ENCODE data around the gene MRI1. TPM values are rescaled to one million over a fixed set of nuclear protein-coding genes. Genes with fewer than 3 reads are reported as not detected.

Gene MRI1
- total RNA-seq, 4 donors from 2014 or later = 63.0 to 304 (median 99.2) TPM

DNA sequence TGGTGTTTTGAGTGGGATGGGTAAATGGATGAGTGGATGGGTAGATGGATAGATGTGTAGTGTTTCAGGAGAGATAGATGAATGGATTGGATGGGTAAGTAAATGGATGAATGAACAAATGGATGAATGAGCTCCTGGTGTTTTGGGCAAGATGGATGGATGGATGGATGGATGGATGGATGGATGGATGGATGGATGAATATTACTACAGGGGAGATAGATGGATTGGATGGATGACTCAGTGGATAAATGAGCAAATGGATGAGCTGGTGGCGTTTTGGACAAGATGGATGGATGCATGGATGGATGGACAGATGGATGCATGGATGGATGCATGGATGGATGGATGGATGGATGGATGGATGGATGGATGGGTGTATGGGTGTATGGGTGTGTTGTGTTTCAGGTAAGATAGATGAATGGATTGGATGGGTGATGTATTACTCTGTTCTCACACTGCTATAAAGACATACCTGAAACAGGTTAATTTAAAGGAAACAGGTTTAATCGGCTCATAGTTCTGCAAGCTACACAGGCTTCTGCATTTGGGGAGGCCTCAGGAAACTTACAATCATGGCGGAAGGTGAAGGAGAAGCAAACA lies 43.2 kb downstream of the MRI1 start:
- intact Hi-C loops (cut with DNase I; ENCODE audit: low total_unique reads) = no loop called here
- Histone ChIP-seq H3K4me1 (no peaks in the 10 kb centered on the region), H3K36me3 (peaks cover 0 to 9% (median 0%) of the 10 kb centered on the region in 4 donors), H3K27me3 (no peaks in the 10 kb centered on the region), H3K9me3 (no peaks in the 10 kb centered on the region), H3K27ac (no peak overlapping the region), H3K4me3 (no peak overlapping the region)
- 83 to 96% methylated on average over 2 to 3 of the region's 3 CpGs for WGBS, 2 donors (ENCODE audit: low coverage in 1 of 2)
- in situ Hi-C loops (cut with MboI; ENCODE audit: low pct_ligation_motif_present in 1 of 4, low pct_unique_long_range_greater_than_20kb in 1 of 4, low sequenced_read_pairs in 3 of 4) = no loop called here
- TF ChIP-seq POLR2AphosphoS5 (IDR thresholded peaks at IDR 0.05) = no peak
- no peak for TF ChIP-seq POLR2A (IDR thresholded peaks at IDR 0.05)
- no peak for TF ChIP-seq EP300 (IDR thresholded peaks at IDR 0.05; ENCODE audit: low read depth)
- TF ChIP-seq, protein P1, sequence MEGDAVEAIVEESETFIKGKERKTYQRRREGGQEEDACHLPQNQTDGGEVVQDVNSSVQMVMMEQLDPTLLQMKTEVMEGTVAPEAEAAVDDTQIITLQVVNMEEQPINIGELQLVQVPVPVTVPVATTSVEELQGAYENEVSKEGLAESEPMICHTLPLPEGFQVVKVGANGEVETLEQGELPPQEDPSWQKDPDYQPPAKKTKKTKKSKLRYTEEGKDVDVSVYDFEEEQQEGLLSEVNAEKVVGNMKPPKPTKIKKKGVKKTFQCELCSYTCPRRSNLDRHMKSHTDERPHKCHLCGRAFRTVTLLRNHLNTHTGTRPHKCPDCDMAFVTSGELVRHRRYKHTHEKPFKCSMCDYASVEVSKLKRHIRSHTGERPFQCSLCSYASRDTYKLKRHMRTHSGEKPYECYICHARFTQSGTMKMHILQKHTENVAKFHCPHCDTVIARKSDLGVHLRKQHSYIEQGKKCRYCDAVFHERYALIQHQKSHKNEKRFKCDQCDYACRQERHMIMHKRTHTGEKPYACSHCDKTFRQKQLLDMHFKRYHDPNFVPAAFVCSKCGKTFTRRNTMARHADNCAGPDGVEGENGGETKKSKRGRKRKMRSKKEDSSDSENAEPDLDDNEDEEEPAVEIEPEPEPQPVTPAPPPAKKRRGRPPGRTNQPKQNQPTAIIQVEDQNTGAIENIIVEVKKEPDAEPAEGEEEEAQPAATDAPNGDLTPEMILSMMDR (IDR thresholded peaks at IDR 0.05) = no peak
- DNase-seq = no peak

DNA sequence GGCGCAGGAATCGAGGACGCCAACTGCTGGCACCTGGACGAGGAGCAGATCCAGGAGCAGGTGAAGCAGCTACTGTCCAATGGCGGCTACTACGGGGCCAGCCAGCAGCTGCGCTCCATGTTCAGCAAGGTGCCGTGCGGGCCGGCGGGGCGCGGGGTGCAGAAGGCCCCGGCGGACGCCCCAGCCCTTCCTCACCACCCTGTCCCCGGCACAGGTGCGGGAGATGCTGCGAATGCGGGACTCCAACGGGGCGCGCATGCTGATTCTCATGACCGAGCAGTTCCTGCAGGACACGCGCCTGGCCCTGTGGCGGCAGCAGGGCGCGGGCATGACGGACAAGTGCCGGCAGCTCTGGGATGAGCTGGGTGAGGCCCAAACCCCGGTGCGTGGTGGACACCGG lies 44.5 kb downstream of the MRI1 start:
- DNase-seq = no peak
- Histone ChIP-seq H3K27ac (no peak overlapping the region), H3K36me3 (peaks cover 0 to 9% (median 0%) of the 10 kb centered on the region in 4 donors), H3K4me3 (no peak overlapping the region), H3K9me3 (no peaks in the 10 kb centered on the region), H3K27me3 (no peaks in the 10 kb centered on the region), H3K4me1 (no peaks in the 10 kb centered on the region)
- in situ Hi-C loops (cut with MboI; ENCODE audit: low pct_ligation_motif_present in 1 of 4, low pct_unique_long_range_greater_than_20kb in 1 of 4, low sequenced_read_pairs in 3 of 4) (no loop called here), intact Hi-C loops (cut with DNase I; ENCODE audit: low total_unique reads) (no loop called here)
- TF ChIP-seq POLR2A (IDR thresholded peaks at IDR 0.05) (no peak), EP300 (IDR thresholded peaks at IDR 0.05; ENCODE audit: low read depth) (no peak)
- 99% methylated on average over 27 of the region's 34 CpGs; no CpG with 5 or more reads in 1 of the 2 donors for WGBS, 2 donors (ENCODE audit: low coverage in 1 of 2)

DNA sequence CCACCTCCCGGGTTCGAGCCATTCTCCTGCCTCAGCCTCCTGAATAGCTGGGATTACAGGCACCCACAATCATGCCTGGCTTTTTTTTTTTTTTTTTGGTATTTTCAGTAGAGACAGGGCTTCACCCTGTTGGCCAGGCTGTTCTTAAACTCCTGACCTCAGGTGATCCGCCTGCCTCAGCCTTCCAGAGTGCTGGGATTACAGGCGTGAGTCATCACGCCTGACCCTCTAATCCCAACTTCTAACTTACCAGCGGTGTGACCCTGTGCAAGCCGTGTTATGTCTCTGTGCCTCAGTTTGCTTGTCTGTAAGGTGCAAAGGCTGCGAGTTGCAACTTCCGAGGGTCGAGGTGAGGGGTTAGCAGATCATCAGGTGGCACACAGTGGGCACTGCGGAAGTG lies 48.2 kb downstream of the MRI1 start:
- TF ChIP-seq, protein P1 (IDR thresholded peaks at IDR 0.05) = no peak
- TF ChIP-seq POLR2AphosphoS5 (IDR thresholded peaks at IDR 0.05) (no peak), POLR2A (IDR thresholded peaks at IDR 0.05) (no peak), EP300 (IDR thresholded peaks at IDR 0.05; ENCODE audit: low read depth) (no peak)
- no peak overlapping the region for H3K4me3 ChIP-seq
- no peaks in the 10 kb centered on the region for H3K27me3 ChIP-seq
- intact Hi-C loops (cut with DNase I; ENCODE audit: low total_unique reads) (no loop called here), in situ Hi-C loops (cut with MboI; ENCODE audit: low pct_ligation_motif_present in 1 of 4, low pct_unique_long_range_greater_than_20kb in 1 of 4, low sequenced_read_pairs in 3 of 4) (no loop called here)
- no peaks in the 10 kb centered on the region for H3K9me3 ChIP-seq
- H3K4me1 ChIP-seq = no peaks in the 10 kb centered on the region
- no peak overlapping the region for H3K27ac ChIP-seq
- no peak for DNase-seq
- WGBS, 2 donors (ENCODE audit: low coverage in 1 of 2) = 97 to 100% methylated on average over 2 to 11 of the region's 11 CpGs
- H3K36me3 ChIP-seq = peaks cover 0 to 12% (median 0%) of the 10 kb centered on the region in 4 donors

DNA sequence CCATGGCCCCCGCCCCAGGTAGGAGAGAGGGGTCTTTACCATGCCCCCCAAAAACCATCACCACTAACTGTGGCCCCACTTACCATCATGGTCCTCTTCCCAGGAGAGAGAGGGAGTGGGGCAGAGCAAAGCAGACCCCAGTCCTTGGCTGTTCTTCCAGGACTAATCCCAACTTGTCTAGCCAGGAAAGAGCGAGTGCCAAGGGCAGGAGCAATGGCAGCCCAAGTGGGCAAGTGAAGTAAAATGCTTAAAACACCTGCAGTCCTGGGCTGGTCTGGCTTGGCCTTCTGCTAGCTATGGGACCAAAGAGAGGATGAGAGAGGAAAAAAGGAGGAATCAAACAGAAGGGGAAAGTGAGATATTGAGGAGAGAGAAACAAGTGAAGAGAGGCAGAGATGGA lies 48.8 kb downstream of the MRI1 start:
- Histone ChIP-seq H3K36me3 (peaks cover 0 to 12% (median 0%) of the 10 kb centered on the region in 4 donors), H3K4me1 (no peaks in the 10 kb centered on the region), H3K4me3 (no peak overlapping the region), H3K9me3 (no peaks in the 10 kb centered on the region), H3K27ac (no peak overlapping the region), H3K27me3 (no peaks in the 10 kb centered on the region)
- intact Hi-C loops (cut with DNase I; ENCODE audit: low total_unique reads) = no loop called here
- WGBS, 2 donors (ENCODE audit: low coverage in 1 of 2) = 93% methylated on average over 2 of the region's 2 CpGs; no CpG with 5 or more reads in 1 of the 2 donors
- in situ Hi-C loops (cut with MboI; ENCODE audit: low pct_ligation_motif_present in 1 of 4, low pct_unique_long_range_greater_than_20kb in 1 of 4, low sequenced_read_pairs in 3 of 4) = no loop called here
- TF ChIP-seq POLR2AphosphoS5 (IDR thresholded peaks at IDR 0.05) (no peak), POLR2A (IDR thresholded peaks at IDR 0.05) (no peak), EP300 (IDR thresholded peaks at IDR 0.05; ENCODE audit: low read depth) (no peak)
- TF ChIP-seq, protein P1 (IDR thresholded peaks at IDR 0.05) = no peak
- no peak for DNase-seq

DNA sequence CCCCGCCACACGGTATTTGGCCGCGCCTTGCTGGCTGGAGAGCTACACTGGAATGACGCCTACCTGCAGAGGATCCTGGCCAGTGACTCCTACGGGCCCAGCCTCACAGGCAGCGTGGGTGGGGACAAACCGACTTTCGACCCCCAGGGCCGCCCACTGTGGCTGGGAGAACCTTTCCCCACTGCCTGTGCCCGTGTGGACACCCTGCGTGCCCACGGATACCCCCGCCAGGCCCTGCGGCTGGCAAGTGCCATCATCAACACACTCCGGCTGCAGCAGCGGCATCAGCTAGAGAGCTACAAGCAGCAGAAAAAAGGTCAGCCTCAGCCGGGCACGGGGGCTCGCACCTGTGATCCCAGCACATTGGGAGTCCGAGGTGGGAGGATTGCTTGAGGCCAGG lies 50.2 kb downstream of the MRI1 start:
- in situ Hi-C loops (cut with MboI; ENCODE audit: low pct_ligation_motif_present in 1 of 4, low pct_unique_long_range_greater_than_20kb in 1 of 4, low sequenced_read_pairs in 3 of 4) = no loop called here
- 94% methylated on average over 13 of the region's 21 CpGs; no CpG with 5 or more reads in 1 of the 2 donors for WGBS, 2 donors (ENCODE audit: low coverage in 1 of 2)
- Histone ChIP-seq H3K4me3 (no peak overlapping the region), H3K36me3 (peaks cover 0 to 4% (median 0%) of the 10 kb centered on the region in 4 donors), H3K27me3 (no peaks in the 10 kb centered on the region), H3K9me3 (no peaks in the 10 kb centered on the region), H3K27ac (no peak overlapping the region), H3K4me1 (no peaks in the 10 kb centered on the region)
- TF ChIP-seq, protein P1 (IDR thresholded peaks at IDR 0.05) = no peak
- TF ChIP-seq EP300 (IDR thresholded peaks at IDR 0.05; ENCODE audit: low read depth) = no peak
- TF ChIP-seq POLR2AphosphoS5 (IDR thresholded peaks at IDR 0.05) = no peak
- TF ChIP-seq POLR2A (IDR thresholded peaks at IDR 0.05) = no peak
- intact Hi-C loops (cut with DNase I; ENCODE audit: low total_unique reads) = no loop called here
- DNase-seq = no peak

Measured in transverse colon (tissue), 4 donors.